ENCODE measurements around the gene C1orf210. TPM values are rescaled to one million over a fixed set of nuclear protein-coding genes. Genes with fewer than 3 reads are reported as not detected.

The C1orf210 gene
- not detected in 2 replicates for polyA plus RNA-seq

DNA sequence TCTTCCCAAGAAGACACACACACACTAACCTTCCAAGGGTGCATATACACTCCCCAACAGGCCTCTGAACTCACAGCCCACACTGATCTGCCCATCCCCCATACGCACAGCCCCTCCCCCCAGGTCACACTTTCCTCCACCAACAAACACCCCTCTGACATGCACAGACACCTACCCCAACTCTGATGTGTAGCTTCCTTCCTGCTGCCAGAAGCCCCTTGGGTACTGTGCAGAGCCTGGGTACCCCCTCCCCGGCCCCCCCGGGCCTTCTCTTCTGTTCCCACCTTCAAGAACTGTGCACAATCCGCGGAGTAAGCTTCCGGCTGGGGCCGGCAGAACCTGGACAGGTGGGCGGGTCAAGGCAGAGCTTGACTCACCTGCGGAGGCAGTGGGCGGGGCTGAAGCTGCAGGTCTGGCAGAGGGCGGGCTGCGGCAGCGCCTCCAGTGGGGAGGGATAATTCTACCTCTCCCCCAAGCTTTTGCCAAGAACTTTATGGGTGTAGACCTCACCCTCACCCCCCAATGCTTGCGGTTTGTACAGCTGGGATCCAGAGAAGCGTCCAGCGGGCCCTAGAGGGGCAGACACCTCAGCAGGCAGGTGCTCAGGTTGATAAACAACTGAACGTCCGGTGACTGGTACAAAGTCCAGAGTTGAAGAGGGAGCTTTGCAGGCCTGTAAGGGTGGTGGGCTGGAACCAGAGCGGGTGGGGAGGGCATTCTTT, at the start of gene C1orf210:
TSS of gene C1orf210 (minus strand) at position 313 of the 722 bp plus-strand sequence. CDS start 2,311 bp downstream, outside the sequence.

DNA sequence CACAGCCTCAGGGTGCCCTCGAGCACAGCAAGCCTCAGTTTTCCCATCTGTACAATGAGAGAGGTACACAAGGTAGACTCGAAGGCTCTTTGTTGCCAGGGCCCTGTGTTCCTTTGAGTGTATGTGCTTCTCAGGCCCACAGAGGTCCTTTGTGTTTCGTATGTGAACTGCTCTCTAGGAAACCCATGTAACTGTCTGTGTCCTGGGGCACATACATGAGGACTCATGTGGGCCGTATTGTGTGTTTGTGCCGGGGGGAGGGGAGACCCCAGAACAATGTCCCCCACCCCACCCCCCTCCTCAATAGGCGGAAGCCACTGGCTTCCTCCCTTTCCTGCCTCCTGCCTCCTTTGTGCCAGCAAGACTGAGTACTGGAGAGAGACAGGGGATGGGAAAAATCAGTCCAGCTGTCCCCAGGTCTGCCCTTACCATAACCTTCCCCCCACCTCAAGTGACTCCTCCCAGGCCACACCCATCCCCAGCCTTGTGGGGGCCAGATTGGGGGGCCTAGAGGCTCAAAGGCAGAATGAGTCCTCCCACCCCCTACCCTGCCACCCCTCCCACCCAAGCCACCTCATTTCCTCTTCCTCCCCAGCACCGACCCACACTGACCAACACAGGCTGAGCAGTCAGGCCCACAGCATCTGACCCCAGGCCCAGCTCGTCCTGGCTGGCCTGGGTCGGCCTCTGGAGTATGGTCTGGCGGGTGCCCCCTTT, 15.2 kb upstream of the C1orf210 start, which contains the start of gene TIE1:
TSS of gene TIE1 (plus strand) at position 605 of the 717 bp plus-strand sequence. CDS start at position 695, 90 bp downstream.

GRCh38 chr1:43269627-43270375, 15.6 kb downstream of the C1orf210 start, which contains the start of gene TMEM125:
TSS of gene TMEM125 (plus strand) at chr1:43269983. CDS start at chr1:43272723, 2,740 bp downstream.

Other genes with a start within 250 kb of the C1orf210 start
- 51.8 and 62.9 TPM in 2 replicates for gene EBNA1BP2, start 113.3 kb downstream of the C1orf210 start, polyA plus RNA-seq
- 0.70 and 1.0 TPM in 2 replicates for gene CFAP57, start 113.3 kb downstream of the C1orf210 start, polyA plus RNA-seq
- gene TMEM125, start 15.6 kb downstream of the C1orf210 start, polyA plus RNA-seq = 0.27 TPM in 2 replicates
- gene TIE1, start 15.4 kb upstream of the C1orf210 start, polyA plus RNA-seq = not detected in 2 replicates
- not detected in 2 replicates for gene MPL, start 52.2 kb upstream of the C1orf210 start, polyA plus RNA-seq
- not detected in 2 replicates for gene CDC20, start 73.4 kb upstream of the C1orf210 start, polyA plus RNA-seq
- gene ELOVL1, start 82.4 kb upstream of the C1orf210 start, polyA plus RNA-seq = 0.49 and 0.86 TPM in 2 replicates
- 67.9 and 79.7 TPM in 2 replicates for gene MED8, start 104.2 kb upstream of the C1orf210 start, polyA plus RNA-seq
- gene SZT2, start 104.3 kb upstream of the C1orf210 start, polyA plus RNA-seq = 2.3 and 4.5 TPM in 2 replicates
- gene HYI, start 168.3 kb upstream of the C1orf210 start, polyA plus RNA-seq = 0.87 and 8.2 TPM in 2 replicates
- 2.9 and 6.2 TPM in 2 replicates for gene PTPRF, start 245.3 kb upstream of the C1orf210 start, polyA plus RNA-seq

Data from Purkinje cell (primary cell).